Keratinocyte (primary cell): ENCODE results near the gene KLF12. TPM values are rescaled to one million over a fixed set of nuclear protein-coding genes. Genes with fewer than 3 reads are reported as not detected.

Source experiments
- DNase-seq: peaks from one replicate; pipeline ENCODE4 v3.0.0-alpha.2; 2011; ENCODE audit warnings: low read depth, missing footprints, low spot score
- FAIRE-seq: peaks from 2 replicates; lab custom pipeline; 2011; peaks lifted over from hg19 to GRCh38; lab: Jason Lieb, UNC
- H2AFZ ChIP-seq: 2 replicates; pipeline ENCODE4 v1.6.0; 2012; ENCODE audit warnings: low read length, control low read depth, inconsistent platforms; ENCODE audit not compliant: control insufficient read depth
- H3K27ac ChIP-seq: 2 replicates; pipeline ENCODE4 v1.5.1; 2011; ENCODE audit warnings: low read length; ENCODE audit not compliant: control insufficient read depth, insufficient read depth
- H3K27me3 ChIP-seq: 3 replicates; pipeline ENCODE4 v1.6.0; 2011; ENCODE audit warnings: low read length; ENCODE audit not compliant: control insufficient read depth, insufficient read depth; ENCODE audit errors: extremely low read depth
- H3K36me3 ChIP-seq, 2 experiments: 2 replicates in 1 of 2; 3 replicates in 1 of 2; pipeline ENCODE4 v1.5.1; 2011; ENCODE audit warnings: low read length in 2 of 2, mild to moderate bottlenecking in 1 of 2; ENCODE audit not compliant: control insufficient read depth in 2 of 2, insufficient read depth in 2 of 2; ENCODE audit errors: extremely low read depth in 1 of 2
- H3K4me1 ChIP-seq: 3 replicates; pipeline ENCODE4 v1.5.1; 2011; ENCODE audit warnings: low read length; ENCODE audit not compliant: control insufficient read depth, insufficient read depth; ENCODE audit errors: extremely low read depth
- H3K4me2 ChIP-seq: 3 replicates; pipeline ENCODE4 v1.6.0; 2011; ENCODE audit warnings: low read depth, low read length; ENCODE audit not compliant: control insufficient read depth, insufficient read depth; ENCODE audit errors: extremely low read depth
- H3K4me3 ChIP-seq, 3 experiments: fragments of 200-600 bp in 1 of 3; sonication (generic) in 1 of 3; 2 replicates in 2 of 3; 3 replicates in 1 of 3; pipeline ENCODE4 v1.5.1; 2011 to 2016; ENCODE audit warnings: low read length in 3 of 3, mild to moderate bottlenecking in 3 of 3, control low read depth in 2 of 3, inconsistent platforms in 1 of 3, low read depth in 1 of 3, mixed read lengths in 1 of 3, mixed run types in 1 of 3, moderate library complexity in 1 of 3; ENCODE audit not compliant: control insufficient read depth in 2 of 3, insufficient read depth in 2 of 3; ENCODE audit errors: extremely low read depth in 1 of 3
- H3K79me2 ChIP-seq: 2 replicates; pipeline ENCODE4 v1.6.0; 2012; ENCODE audit warnings: low read length; ENCODE audit not compliant: control insufficient read depth, insufficient read depth
- H3K9ac ChIP-seq: 3 replicates; pipeline ENCODE4 v1.6.0; 2011; ENCODE audit warnings: low read length; ENCODE audit not compliant: control insufficient read depth, insufficient read depth; ENCODE audit errors: extremely low read depth
- H3K9me1 ChIP-seq: 3 replicates; pipeline ENCODE4 v1.6.0; 2011; ENCODE audit warnings: low read length; ENCODE audit not compliant: control insufficient read depth, insufficient read depth; ENCODE audit errors: extremely low read depth
- H3K9me3 ChIP-seq: 2 replicates; pipeline ENCODE4 v1.5.1; 2012; ENCODE audit warnings: low read depth, low read length; ENCODE audit not compliant: control insufficient read depth
- H4K20me1 ChIP-seq: 3 replicates; pipeline ENCODE4 v1.6.0; 2011; ENCODE audit warnings: low read length; ENCODE audit not compliant: control insufficient read depth, insufficient read depth; ENCODE audit errors: extremely low read depth
- CTCF ChIP-seq, 3 experiments: IDR thresholded peaks in 1 of 3; conservative IDR thresholded peaks in 1 of 3; optimal IDR thresholded peaks in 1 of 3; 2 replicates in 2 of 3; 3 replicates in 1 of 3; pipeline versions ENCODE3 to v1.5.1; 2011; ENCODE audit warnings: low read length in 3 of 3, mild to moderate bottlenecking in 3 of 3, moderate library complexity in 2 of 3, control low read depth in 1 of 3, inconsistent platforms in 1 of 3; ENCODE audit not compliant: insufficient read depth in 2 of 3; ENCODE audit errors: extremely low read depth in 1 of 3
- EZH2 ChIP-seq: IDR thresholded peaks from one replicate; pipeline ENCODE4 v1.6.1; 2012; ENCODE audit warnings: inconsistent platforms, mild to moderate bottlenecking, low read length, moderate library complexity
- dilution Hi-C: fragments of 300-500 bp; cut with MboI; formaldehyde crosslinking; loops from one replicate; pipeline ENCODE4 v1.7.0; 2020; ENCODE audit warnings: low sequenced_read_pairs; ENCODE audit not compliant: extremely low pct_ligation_motif_present
- polyA plus RNA-seq, 5 experiments: library from polyadenylated mRNA; depleted of rRNA in 3 of 5; stranded (reverse) in 3 of 5; stranded (forward) in 1 of 5; unstranded in 1 of 5; fragments of >200 nt; gene quantifications; 1 replicate in 1 of 5; 2 replicates in 3 of 5; 3 replicates in 1 of 5; pipeline versions ENCODE4 v1.2.1 to v1.2.3, GENCODE V29; 2011 to 2012; ENCODE audit warnings: missing spikeins in 2 of 5, low read depth in 1 of 5, low replicate concordance in 1 of 5

The KLF12 gene
- polyA plus RNA-seq, 1 donor (not counting 4 experiments of a cell fraction or from before 2014, with no cell fraction given): 6.1 TPM

- Histone ChIP-seq H3K79me2 (no peaks in the 10 kb centered on the region), H3K36me3 (no peaks in the 10 kb centered on the region), H4K20me1 (no peaks in the 10 kb centered on the region), H3K9ac (no peak overlapping the region), H3K4me1 (no peaks in the 10 kb centered on the region), H3K27ac (no peak overlapping the region), H3K4me3 (no peak overlapping the region), H2AFZ (no peak overlapping the region), H3K27me3 (no peaks in the 10 kb centered on the region), H3K4me2 (no peak overlapping the region), H3K9me1 (no peaks in the 10 kb centered on the region), H3K9me3 (no peaks in the 10 kb centered on the region)
- dilution Hi-C loops: no loop called here
- DNase-seq (no peak), FAIRE-seq (no peak)
- no peak for TF ChIP-seq CTCF (optimal IDR thresholded peaks at IDR 0.05 in 1 of 3, IDR thresholded peaks at IDR 0.05 in 1 of 3, conservative IDR thresholded peaks at IDR 0.05 in 1 of 3; ENCODE audit: extremely low read depth in 1 of 3, insufficient read depth in 2 of 3, low read length in 3 of 3)
- no peak for TF ChIP-seq EZH2
Measured at GRCh38 chr13:74171641-74172040, 37.4 kb upstream of the KLF12 start.

- no peaks in the 10 kb centered on the region for H3K9me3 ChIP-seq
- no peak overlapping the region for H3K4me2 ChIP-seq
- TF ChIP-seq CTCF (optimal IDR thresholded peaks at IDR 0.05 in 1 of 3, IDR thresholded peaks at IDR 0.05 in 1 of 3, conservative IDR thresholded peaks at IDR 0.05 in 1 of 3; ENCODE audit: extremely low read depth in 1 of 3, insufficient read depth in 2 of 3, low read length in 3 of 3) (no peak), EZH2 (no peak)
- FAIRE-seq: no peak
- H3K36me3 ChIP-seq: no peaks in the 10 kb centered on the region
- no peaks in the 10 kb centered on the region for H3K27me3 ChIP-seq
- no peak overlapping the region for H3K27ac ChIP-seq
- no peak overlapping the region for H2AFZ ChIP-seq
- no peaks in the 10 kb centered on the region for H3K9me1 ChIP-seq
- dilution Hi-C loops: no loop called here
- no peaks in the 10 kb centered on the region for H4K20me1 ChIP-seq
- no peak for DNase-seq
- H3K4me3 ChIP-seq: no peak overlapping the region
- no peak overlapping the region for H3K9ac ChIP-seq
- no peaks in the 10 kb centered on the region for H3K4me1 ChIP-seq
- H3K79me2 ChIP-seq: no peaks in the 10 kb centered on the region
Measured at GRCh38 chr13:74169676-74170075, 35.5 kb upstream of the KLF12 start.
